Measurements from ENCODE around the gene SMC3.
"Not testable (repeated sequence)": the region's sequence is repeated elsewhere in the genome, so short reads cannot be mapped to it uniquely, and the experiment has no call there.

SMC3 gene

GRCh38 chr10:110623316-110623715 is 55.8 kb downstream of the SMC3 start:
- not testable (repeated sequence) for H3K4me3 Mint-ChIP-seq, H3K36me3 Mint-ChIP-seq, H3K27ac Mint-ChIP-seq, H3K27me3 Mint-ChIP-seq, H3K9me3 Mint-ChIP-seq
- H3K4me1 Mint-ChIP-seq = peaks cover 10% of the 10 kb centered on the region

GRCh38 chr10:110625356-110625894 is 57.9 kb downstream of the SMC3 start:
- Mint-ChIP-seq H3K9me3 (peaks cover 9% of the 10 kb centered on the region), H3K4me1 (no peaks in the 10 kb centered on the region), H3K27me3 (peaks cover 3% of the 10 kb centered on the region), H3K4me3 (no peak overlapping the region), H3K36me3 (peaks cover 5% of the 10 kb centered on the region), H3K27ac (no peak overlapping the region)

DNA sequence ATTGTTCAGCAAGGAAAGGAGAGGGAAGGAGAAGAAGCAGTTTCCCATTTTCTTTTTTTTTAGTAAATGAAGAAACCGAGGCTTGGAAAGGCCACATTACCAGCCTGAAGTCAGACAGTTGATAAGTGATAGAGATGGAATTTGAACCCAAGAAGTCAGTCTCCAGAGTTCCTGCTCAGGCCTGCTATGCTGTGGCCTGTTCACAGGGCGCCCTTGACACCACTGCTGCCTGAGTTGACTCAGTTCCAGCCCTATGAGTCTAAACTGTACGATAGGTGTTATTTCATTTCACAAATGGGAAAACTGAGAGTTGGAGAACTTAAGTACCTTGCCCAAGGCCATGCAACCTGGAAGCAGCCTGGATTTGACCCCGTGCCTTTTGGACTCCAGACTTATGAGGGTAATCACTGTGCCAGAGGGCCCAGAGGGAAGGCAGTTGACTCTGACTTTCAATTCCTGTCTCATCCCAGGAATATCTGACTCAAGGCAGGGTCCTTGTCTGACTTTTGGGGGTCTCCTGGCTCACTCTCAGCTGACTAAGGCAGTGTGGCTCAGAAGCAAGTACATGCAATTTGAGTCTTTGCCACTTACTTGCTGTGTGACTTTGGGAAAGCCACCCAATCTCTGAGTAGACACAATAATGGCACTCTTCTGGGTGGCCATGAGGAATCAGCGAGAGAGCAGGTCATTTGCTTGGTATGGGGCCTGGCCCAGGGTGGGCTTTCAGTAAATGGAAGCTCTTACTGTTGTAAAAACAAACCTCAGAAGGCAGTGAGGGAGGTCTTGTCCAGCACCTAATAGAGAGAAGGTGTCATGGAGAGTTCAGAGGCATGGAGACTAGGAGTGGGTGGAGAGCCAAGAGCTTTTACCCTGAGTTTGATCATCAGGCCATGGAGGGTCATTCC is 58.7 kb downstream of the SMC3 start:
- Mint-ChIP-seq H3K36me3 (peaks cover 5% of the 10 kb centered on the region), H3K4me1 (no peaks in the 10 kb centered on the region), H3K27me3 (peaks cover 3% of the 10 kb centered on the region), H3K9me3 (peaks cover 9% of the 10 kb centered on the region), H3K4me3 (no peak overlapping the region), H3K27ac (no peak overlapping the region)

- Mint-ChIP-seq H3K36me3 (peaks cover 5% of the 10 kb centered on the region), H3K4me3 (no peak overlapping the region), H3K9me3 (peaks cover 9% of the 10 kb centered on the region), H3K27me3 (peaks cover 3% of the 10 kb centered on the region), H3K4me1 (no peaks in the 10 kb centered on the region), H3K27ac (no peak overlapping the region)
Measured at GRCh38 chr10:110628161-110628560, 60.7 kb downstream of the SMC3 start.

DNA sequence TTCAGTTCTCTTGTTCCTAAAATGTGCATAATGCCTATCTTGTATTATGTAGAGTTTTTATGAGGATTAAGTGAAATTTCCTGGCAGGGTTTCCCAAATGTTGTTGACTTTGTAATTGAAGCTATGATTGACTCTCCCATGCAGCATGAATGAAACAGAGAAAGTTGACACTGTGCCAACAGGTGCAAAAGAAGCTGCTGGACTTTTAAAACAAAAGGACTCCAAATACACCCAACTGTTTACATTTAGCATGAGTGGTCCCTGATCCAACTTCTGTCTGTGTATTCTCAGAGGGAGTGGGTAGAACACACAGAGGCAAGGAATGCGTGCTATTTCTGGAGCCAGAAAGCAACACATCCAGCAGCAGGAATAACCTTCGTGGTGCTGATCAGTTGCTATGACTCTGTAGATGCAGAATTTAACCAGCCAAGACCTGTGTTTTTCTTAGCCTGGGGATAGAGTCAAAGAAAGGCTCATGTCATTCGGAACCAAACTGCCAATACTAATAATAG is 62.2 kb downstream of the SMC3 start:
- peaks cover 3% of the 10 kb centered on the region for H3K27me3 Mint-ChIP-seq

GRCh38 chr10:110631934-110632333 is 64.4 kb downstream of the SMC3 start:
- H3K4me1 Mint-ChIP-seq = no peaks in the 10 kb centered on the region
- H3K36me3 Mint-ChIP-seq = peaks cover 5% of the 10 kb centered on the region
- peaks cover 3% of the 10 kb centered on the region for H3K27me3 Mint-ChIP-seq
- H3K27ac Mint-ChIP-seq = no peak overlapping the region
- H3K9me3 Mint-ChIP-seq = peaks cover 9% of the 10 kb centered on the region
- no peak overlapping the region for H3K4me3 Mint-ChIP-seq

More for the DNA sequence above, 62.2 kb downstream of the SMC3 start:
- Mint-ChIP-seq H3K9me3 (peaks cover 9% of the 10 kb centered on the region), H3K4me1 (no peaks in the 10 kb centered on the region), H3K27ac (no peak overlapping the region), H3K4me3 (no peak overlapping the region), H3K36me3 (peaks cover 5% of the 10 kb centered on the region)

GRCh38 chr10:110632591-110633215 is 65.2 kb downstream of the SMC3 start:
- Mint-ChIP-seq H3K4me3 (no peak overlapping the region), H3K27ac (no peak overlapping the region), H3K27me3 (peaks cover 3% of the 10 kb centered on the region), H3K9me3 (peaks cover 9% of the 10 kb centered on the region), H3K4me1 (no peaks in the 10 kb centered on the region), H3K36me3 (peaks cover 5% of the 10 kb centered on the region)

GRCh38 chr10:110634527-110635209 is 67.2 kb downstream of the SMC3 start:
- peaks cover 4% of the 10 kb centered on the region for H3K27me3 Mint-ChIP-seq
- H3K27ac Mint-ChIP-seq = no peak overlapping the region
- H3K4me1 Mint-ChIP-seq = no peaks in the 10 kb centered on the region
- H3K4me3 Mint-ChIP-seq = no peak overlapping the region
- H3K9me3 Mint-ChIP-seq = no peaks in the 10 kb centered on the region
- no peaks in the 10 kb centered on the region for H3K36me3 Mint-ChIP-seq

DNA sequence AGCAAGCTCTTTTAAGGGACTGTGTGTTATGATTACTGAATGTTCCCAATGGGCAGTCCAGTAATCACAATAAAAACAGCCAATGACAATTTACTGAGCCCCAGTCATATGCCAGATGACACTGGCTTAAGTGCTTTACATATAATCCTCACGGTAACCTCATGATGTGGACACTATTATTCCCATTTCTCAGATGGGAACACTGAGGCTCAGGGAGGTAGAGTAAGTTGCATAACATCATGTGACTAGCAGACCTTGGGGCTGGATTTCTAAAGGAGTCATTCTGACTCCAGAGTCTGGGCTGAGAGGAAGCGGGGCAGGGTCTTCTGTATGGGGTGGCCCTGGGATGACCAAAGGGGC is 69.1 kb downstream of the SMC3 start:
- peaks cover 4% of the 10 kb centered on the region for H3K27me3 Mint-ChIP-seq
- no peak overlapping the region for H3K27ac Mint-ChIP-seq
- H3K9me3 Mint-ChIP-seq = no peaks in the 10 kb centered on the region
- H3K4me1 Mint-ChIP-seq = peaks cover 10% of the 10 kb centered on the region
- H3K36me3 Mint-ChIP-seq = no peaks in the 10 kb centered on the region
- H3K4me3 Mint-ChIP-seq = no peak overlapping the region

GRCh38 chr10:110636932-110637557 is 69.5 kb downstream of the SMC3 start:
- Mint-ChIP-seq H3K27me3 (peaks cover 7% of the 10 kb centered on the region), H3K9me3 (no peaks in the 10 kb centered on the region), H3K27ac (no peak overlapping the region), H3K36me3 (no peaks in the 10 kb centered on the region), H3K4me3 (no peak overlapping the region), H3K4me1 (peaks cover 14% of the 10 kb centered on the region)

DNA sequence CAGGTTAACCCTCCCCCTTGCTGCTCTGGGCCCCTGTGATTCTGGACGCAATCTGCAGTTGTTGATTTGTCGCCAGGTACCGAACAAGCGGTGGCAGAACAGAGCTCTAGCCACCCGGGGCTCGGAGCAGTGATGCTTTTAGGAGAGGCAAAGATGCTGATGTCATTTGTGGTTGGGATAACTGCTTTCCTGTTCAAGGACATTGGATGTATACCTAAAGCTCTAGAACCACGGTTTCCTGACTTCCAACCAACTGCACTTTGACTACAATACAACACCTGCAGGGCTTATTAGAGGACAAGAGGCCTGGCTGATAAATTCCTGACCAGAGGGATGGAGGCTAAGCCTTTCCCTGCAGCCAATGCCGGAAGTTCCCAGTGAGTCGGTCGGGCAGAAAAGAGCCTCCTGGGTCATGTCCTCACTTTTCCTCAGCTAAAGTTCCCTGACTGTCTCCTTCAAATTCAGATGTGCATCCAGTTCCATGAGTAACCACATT is 70.1 kb downstream of the SMC3 start:
- Mint-ChIP-seq H3K9me3 (no peaks in the 10 kb centered on the region), H3K4me1 (peaks cover 20% of the 10 kb centered on the region), H3K36me3 (no peaks in the 10 kb centered on the region), H3K27ac (no peak overlapping the region), H3K4me3 (no peak overlapping the region), H3K27me3 (peaks cover 12% of the 10 kb centered on the region)

DNA sequence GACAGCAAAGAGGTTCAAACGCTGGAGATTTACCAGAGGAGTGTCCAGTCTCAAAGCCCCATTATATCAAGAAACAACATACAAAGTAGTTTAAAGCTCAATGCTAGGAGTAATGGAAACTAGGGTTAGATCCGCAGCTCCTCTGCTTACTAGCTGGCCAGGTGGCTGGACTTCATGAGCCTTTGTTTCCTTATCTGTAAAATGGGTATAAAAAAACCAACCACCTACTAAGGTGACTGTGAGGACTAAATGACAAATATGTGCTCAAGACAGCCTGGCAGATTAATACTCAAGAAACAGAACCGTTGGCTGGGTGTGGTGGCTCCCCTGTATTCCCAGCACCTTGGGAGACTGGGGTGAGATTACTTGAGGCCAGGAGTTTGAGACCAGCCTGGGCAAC is 70.8 kb downstream of the SMC3 start:
- no peak overlapping the region for H3K4me3 Mint-ChIP-seq
- H3K27me3 Mint-ChIP-seq = peaks cover 17% of the 10 kb centered on the region
- H3K36me3 Mint-ChIP-seq = no peaks in the 10 kb centered on the region
- no peaks in the 10 kb centered on the region for H3K9me3 Mint-ChIP-seq
- H3K27ac Mint-ChIP-seq = no peak overlapping the region
- H3K4me1 Mint-ChIP-seq = peaks cover 26% of the 10 kb centered on the region

- H3K27me3 Mint-ChIP-seq = peaks cover 19% of the 10 kb centered on the region
- not testable (repeated sequence) for H3K4me3 Mint-ChIP-seq, H3K9me3 Mint-ChIP-seq, H3K36me3 Mint-ChIP-seq
- peak overlapping the region; percentile 8 for H3K27ac Mint-ChIP-seq
- H3K4me1 Mint-ChIP-seq = peaks cover 28% of the 10 kb centered on the region
Measured at GRCh38 chr10:110639046-110639445, 71.6 kb downstream of the SMC3 start.

DNA sequence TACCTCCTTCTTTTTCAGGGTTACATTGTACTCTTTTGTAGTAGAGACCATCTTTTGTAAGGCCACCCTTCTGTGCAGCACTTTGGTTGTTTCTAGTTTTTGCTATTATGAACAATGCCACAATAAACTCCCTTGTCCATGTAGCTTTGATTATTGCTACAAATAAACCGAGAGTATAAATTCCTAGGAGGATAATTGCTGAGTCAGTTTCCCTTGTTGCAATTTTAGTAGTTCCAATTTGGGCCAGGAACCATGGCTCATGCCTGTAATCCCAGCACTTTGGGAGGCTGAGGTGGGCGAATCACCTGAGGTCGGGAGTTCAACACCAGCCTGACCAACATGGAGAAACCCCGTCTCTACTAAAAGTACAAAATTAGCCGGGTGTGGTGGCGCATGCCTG is 72.4 kb downstream of the SMC3 start:
- Mint-ChIP-seq H3K4me1 (peaks cover 31% of the 10 kb centered on the region), H3K27me3 (peaks cover 23% of the 10 kb centered on the region)
- not testable (repeated sequence) for H3K36me3 Mint-ChIP-seq, H3K4me3 Mint-ChIP-seq, H3K27ac Mint-ChIP-seq, H3K9me3 Mint-ChIP-seq

DNA sequence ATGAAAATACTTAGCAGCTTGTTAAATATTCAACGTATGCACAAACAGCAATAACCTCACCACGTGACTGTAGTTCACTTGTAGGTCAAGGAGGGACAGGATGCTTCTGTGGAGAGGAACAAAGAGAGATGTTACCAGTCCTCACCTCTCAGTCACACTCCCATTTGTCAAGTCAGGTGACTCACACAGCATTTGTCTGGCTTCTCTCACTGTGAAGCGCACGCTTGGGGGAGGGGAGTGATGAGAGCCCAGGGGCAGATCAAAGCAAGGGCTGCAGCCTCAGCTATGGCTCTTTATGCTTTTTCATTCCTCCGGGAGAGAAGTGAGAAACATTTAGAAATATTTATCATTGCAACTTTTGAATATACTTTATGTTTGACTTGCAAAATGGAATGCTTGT is 73.8 kb downstream of the SMC3 start:
- Mint-ChIP-seq H3K4me3 (peak overlapping the region; percentile 4), H3K4me1 (peaks cover 32% of the 10 kb centered on the region), H3K27me3 (peaks cover 34% of the 10 kb centered on the region), H3K9me3 (no peaks in the 10 kb centered on the region), H3K36me3 (no peaks in the 10 kb centered on the region), H3K27ac (no peak overlapping the region)
